HG03060 (cell line): Measurements from ENCODE around the gene ARAP2.
A peak's percentile ranks its signal among the peaks of the same experiment; 100 is the strongest.

Experiments
- ATAC-seq: cut with Tn5 transposase; IDR thresholded peaks from one replicate; pipeline ENCODE4 v1.9.1; 2021; ENCODE audit warnings: low read depth, moderate number of reproducible peaks; ENCODE audit not compliant: unreplicated experiment

ARAP2 gene

DNA sequence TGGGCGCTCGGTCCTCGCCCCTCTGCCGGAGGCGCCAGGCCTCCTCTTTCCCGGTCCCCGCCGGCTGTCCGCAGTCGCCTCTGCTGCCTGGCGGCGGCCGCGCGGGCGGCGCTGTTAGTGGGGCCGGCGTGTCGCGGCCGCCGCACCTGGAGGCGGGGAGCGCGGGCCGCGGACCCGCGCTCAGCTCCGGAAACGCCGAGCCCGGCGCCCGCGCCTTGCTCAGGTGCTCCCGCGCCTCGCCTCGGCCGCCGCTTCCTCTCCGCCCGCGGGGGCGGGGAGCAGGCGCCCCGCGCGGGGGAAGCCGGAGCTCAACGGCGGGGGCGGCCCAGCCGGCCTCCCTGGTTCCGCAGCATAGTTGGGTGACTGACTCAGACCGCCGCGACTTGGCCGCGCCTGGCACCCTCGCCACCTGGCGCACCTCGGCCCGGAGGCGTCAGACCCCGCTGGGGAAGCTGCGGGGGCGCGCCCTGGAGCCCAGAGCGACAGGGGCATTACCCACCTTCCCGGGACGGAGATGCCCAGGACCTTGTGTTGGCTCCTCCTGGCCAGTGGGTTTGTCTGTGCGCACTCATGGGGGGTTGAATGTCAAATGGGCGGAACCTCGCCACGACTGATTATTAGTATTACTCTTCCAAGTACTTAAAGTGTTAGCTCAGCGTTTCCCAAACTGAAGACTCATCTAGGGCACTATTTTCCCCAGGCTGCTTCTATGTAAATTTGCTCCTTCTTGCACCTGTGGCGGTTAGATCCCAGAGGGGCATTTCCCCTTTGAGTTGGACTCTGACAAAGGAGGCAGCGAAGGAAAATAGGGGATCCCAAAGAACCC lies at the start of gene ARAP2:
ARAP2 (minus strand) TSS at position 258 of the 826 bp plus-strand sequence. CDS start 15,028 bp downstream, outside the sequence.
- no peak for ATAC-seq

DNA sequence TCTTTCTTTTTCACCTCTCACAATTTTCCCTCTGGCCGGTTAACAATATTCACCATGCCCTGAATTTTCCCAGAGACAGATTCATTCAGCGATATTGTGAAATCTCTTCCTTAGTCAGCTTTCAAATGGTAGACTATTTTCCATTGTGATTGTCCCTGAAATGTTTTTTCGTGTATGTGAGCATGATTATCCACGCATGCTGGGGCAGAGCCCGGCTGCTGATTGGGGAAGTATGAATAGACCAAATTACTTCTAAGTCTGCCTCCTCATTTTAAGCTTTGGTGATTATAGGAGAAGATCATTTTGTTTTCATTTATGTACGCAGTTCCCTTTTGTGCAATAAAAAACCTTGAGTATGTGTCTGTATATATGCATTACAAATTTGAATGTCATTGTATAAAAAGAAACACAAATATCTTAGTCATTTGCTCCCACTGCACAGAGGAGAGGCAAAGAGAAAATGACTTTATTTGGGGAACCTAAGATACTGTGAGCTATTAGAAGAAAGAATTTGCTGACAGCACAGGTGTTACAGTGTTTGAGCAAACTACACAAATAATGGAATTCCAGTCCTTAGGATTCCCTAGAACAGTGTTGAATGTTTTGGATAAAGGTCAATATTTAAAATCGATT lies 48.4 kb upstream of the ARAP2 start:
- ATAC-seq, result no peak

- ATAC-seq, result no peak
Observed at GRCh38 chr4:36290641-36291040, 46.3 kb upstream of the ARAP2 start.

DNA sequence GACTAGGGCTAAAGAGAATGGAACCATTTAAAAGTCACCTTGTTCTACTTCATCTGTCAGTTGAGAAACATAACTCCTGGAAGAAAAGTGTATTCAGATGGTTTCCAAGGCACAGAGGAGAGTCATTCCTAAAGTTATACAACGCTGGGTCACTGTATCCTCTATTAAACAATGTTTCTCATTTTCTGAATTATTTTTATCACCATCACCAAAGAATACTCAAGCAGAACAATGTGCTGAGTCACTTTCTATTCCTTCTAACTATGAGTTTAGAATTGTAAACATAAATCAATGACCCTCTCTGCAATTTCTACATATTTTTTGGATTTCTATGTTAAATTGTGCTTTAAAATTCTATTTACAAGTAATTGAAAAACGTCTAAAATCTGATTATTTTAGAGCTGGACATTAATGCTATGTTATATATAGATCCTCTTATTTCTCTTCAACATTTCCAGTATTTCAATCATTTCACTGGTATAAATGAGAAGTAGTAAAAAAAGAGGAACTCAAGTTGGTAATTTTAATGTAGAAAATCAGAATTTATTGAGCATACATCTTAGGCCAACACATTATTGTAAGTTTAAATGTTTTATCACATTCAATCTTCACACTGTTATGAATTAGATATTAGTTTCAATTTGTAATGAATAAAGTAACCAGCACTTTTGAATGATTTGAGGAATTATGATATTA lies 44.6 kb upstream of the ARAP2 start:
- ATAC-seq, result no peak

GRCh38 chr4:36286481-36286871 lies 42.2 kb upstream of the ARAP2 start:
- ATAC-seq, result peak; percentile 5

GRCh38 chr4:36285784-36286480 lies 41.6 kb upstream of the ARAP2 start:
- ATAC-seq, result peak; percentile 97

GRCh38 chr4:36283912-36284465 lies 39.7 kb upstream of the ARAP2 start:
- ATAC-seq, result no peak

- ATAC-seq, result no peak
Observed at GRCh38 chr4:36282503-36283030, 38.3 kb upstream of the ARAP2 start.

DNA sequence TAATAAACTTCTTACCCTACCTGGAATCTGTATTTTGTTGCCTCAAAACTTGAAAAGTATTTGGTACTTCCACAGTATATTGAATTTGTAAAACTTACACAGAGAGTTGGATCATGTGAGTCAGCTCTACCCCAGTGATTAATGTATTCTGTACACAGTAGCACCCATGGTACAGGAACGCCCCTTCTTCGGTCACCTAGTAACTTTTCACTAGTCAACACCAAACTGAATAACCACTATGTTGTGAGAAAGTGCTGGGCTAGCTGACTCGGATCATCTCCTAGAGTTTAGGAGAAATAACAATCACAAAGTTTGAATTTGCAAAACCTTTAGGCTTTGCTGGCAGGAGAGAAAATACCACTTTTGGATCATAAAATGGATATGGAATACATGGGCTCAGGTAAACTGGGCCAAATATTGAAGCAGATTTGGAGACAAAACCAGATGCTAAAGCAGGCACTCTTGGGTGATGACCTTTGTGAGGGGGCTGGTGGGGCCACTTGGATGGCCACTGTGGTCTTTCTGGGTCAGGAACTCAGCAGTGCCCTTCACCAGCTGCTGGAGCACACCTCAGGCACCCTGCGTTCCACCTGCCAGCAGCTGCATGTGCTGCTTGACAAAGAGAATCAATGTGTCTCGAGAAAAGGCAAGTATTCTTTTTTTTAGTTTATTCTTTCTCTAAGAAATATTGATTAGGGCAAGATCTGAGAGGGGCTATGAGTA lies 37.2 kb upstream of the ARAP2 start, which contains the start of gene DTHD1:
DTHD1 (plus strand) TSS at position 233 of the 723 bp plus-strand sequence; CDS start at position 376, 143 bp downstream.
- ATAC-seq, result no peak

DNA sequence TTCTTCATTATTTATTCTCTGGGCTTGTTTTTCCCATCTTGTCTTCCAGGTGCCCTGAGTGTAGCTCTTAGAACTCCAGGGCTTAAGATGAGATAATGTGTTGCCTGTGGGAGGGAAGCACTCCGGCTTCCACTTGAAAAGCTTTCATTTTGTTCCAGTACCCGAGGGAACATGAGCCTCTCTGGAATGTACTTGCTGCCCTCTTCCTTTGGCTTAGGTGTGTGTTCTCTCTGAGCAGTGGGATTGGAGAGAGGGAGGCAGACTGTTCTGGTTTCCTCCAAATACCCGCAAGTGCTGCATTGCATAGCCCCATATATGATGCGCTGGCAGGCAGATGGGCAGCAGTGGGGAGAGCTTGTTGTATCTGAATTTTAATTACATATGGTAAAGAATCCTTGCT lies 36.2 kb upstream of the ARAP2 start:
- ATAC-seq, result no peak

DNA sequence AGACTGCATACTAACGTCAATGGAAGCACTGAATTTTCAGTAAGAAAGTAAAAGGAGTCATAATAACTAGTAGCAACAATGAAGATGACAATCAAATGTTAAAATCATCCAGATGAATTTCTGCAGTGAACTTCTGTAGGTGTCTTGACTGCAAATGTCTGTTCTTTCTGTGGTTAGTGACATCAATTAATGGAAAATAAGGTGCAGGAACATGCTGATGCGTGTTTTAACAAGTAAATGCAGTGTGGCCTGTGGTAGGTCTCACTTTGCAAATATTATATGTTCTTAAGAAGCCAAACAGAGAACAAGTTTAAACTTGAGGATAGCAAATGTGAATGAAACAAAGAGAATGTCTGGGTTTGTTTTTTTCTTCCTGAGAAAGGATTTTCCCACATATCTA lies 34.5 kb upstream of the ARAP2 start:
- no peak for ATAC-seq

DNA sequence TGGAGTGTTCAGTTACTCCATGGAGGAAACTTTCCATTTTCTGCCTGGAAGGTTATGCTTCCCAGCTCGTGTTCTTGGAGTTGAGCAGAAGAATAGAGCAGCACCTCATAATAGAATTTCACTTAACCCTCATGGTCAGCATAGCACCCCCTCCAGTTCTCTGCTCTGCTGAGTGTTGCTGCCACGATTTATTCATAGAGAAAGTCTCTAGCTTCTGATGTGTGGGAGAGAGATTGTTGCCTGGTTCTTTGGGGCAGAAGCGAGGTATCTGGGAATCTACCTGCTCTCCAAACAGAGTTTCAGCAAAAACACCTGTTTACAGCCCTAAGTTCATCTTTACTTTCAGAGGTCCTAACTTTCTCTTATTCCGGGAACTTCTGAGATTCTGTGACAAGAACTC lies 33.2 kb upstream of the ARAP2 start:
- no peak for ATAC-seq

DNA sequence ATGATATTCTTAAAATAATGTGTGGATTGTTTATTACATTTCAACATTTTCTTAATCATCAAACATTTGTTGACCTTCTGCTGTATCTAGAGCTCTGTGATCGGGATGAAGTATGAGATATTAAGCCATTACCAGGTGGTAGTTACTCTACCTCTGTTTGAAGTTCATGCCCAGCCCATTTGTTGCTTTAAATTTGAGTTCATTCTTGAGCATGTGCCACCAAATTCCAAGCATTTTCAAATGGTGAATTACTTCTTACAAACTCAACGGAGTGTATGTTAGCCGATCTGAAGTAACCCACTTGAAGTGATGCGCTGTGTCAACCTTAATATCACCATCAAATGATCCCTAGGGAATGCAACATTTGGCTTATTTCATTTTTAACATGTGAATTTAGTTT lies 29.8 kb upstream of the ARAP2 start:
- no peak for ATAC-seq

DNA sequence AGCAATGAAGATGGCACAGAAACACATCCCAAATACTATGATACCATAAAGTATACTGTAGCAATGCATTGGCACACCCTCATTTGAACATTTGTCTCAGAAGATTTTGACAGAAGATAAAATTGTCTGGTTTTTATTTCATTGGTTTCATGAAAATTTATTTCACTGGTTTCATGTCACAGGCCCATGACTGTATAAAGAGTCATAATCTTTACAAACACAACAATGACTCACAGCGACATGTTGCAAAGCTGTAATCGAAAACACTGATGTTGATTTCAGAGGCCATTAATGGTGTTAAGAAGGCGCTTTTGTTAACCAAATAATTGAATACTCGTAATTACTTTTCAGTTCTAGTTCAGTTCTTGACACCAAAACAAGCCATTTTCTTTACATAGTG lies 29.0 kb upstream of the ARAP2 start:
- no peak for ATAC-seq

DNA sequence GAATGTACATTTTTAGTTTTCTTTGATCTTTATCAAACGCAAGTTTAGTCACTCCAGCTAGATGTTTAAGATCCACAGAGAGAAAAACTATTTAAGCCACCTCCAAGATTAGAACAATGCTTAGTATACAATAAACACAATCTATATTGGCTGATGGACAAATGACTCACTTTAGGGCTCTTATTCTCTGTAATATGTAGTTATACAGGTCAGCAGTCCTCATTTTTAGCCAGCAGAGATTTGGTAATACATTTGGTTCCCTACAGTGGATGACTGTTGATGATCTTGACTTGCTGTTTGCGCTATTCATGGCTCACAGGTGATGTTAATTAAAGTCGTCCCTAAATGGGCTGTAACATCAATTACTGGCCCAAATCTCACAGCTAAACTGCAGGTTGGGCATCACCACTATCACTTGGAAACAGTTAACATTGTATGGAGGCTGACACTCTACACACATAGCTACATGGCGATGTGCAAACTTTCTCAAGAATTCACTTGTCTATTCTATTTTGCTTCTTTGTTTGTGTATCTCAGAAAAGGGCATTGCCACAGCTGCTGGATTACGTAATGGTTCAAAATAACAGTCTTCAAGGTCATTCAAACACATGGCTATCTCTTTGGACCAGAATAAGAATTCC lies 25.3 kb upstream of the ARAP2 start:
- ATAC-seq, result no peak

- no peak for ATAC-seq
Observed at GRCh38 chr4:36269101-36269500, 24.8 kb upstream of the ARAP2 start.

DNA sequence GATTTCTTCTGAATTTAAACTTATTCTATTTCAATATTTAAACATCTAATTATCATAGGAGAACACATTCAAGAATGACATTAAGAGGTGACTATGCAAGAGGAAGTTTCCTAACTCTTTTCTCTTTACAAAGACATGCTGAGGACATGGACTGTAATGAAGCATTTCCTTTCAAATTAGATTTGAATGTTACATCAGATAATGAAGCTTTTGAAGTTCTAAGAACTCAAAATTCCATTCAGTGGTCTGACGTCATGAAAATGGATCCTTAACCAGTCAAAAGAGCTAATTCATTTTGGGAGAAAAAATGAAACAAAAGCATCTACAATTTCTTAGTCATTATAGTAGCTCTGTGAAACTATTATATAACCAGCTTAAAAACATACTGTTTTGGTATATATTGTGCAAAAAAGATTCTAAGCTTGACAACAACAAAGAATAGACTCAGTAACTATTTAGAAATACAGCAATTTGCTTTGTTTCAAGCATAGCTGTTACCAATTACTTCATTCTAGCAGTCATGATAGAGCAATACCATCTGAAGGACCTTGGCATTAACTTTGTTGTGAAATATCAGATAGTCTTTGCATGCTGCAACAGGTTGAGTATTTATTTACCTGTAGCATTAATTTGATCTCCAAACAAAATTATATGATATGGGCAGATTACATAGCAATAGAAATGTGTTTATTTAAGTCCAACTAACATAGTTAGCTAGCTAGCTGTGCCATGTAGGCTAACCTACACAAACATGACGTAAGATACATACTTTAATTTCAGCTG lies 23.4 kb upstream of the ARAP2 start:
- no peak for ATAC-seq

DNA sequence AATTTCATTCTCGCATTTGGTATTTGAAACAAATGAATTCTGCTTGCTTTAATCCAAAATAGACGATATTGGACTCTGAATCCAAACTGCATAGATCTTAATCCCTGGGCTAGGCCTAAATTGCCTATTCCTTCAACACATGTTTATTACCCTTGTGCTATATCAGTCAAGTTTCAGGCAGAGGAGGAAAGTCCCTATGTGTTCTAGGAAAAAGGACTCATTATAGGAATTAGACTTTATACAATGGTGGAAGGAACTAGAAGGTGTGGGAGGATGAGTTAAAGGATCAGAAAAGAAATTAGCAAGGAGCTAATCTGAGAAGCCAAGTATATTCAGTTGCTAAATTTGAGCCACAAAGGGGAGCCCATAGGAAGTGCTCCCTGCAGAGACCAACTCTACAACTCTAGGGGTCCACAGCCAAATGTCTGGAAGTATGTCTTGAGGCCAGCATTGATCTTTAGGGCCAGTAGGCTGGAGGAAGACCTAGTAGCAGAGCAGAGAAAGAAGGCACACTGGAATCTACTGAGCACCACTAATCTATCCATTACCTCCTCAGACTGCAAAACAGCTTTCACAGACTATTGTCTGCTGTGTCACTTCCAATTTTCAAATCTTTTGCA lies 20.0 kb upstream of the ARAP2 start:
- no peak for ATAC-seq
